HepG2 (cell line): Measurements from ENCODE around the gene MAP2K7. TPM values are rescaled to one million over a fixed set of nuclear protein-coding genes. Genes with fewer than 3 reads are reported as not detected.

Experiments used
- CEBPZ ChIP-seq: IDR thresholded peaks from 2 replicates; pipeline ENCODE4 v1.6.1; 2012; ENCODE audit warnings: low read length, improper control_type of control experiment
- GATAD1 ChIP-seq: IDR thresholded peaks from 2 replicates; pipeline ENCODE4 v1.6.1; 2016; ENCODE audit warnings: missing genetic modification reagents, missing compliant biosample characterization
- IKZF4 ChIP-seq: sonication (generic); formaldehyde crosslinking; IDR thresholded peaks from 2 replicates; pipeline ENCODE4 v1.5.1; 2020; ENCODE audit warnings: borderline replicate concordance, mild to moderate bottlenecking, low read depth, missing genetic modification reagents; ENCODE audit errors: not compliant biosample characterization
- KDM1A ChIP-seq: IDR thresholded peaks from 2 replicates; pipeline ENCODE4 v1.6.1; 2016; ENCODE audit warnings: missing compliant biosample characterization
- KLF13 ChIP-seq: sonication (generic); formaldehyde crosslinking; IDR thresholded peaks from 2 replicates; pipeline ENCODE4 v1.4.0; 2020; ENCODE audit warnings: mild to moderate bottlenecking, missing genetic modification reagents
- LCORL ChIP-seq, 2 experiments: fragments of 450-650 bp in 1 of 2; sonication (generic) in 1 of 2; formaldehyde crosslinking in 1 of 2; IDR thresholded peaks; 2 replicates each; pipeline versions ENCODE4 v1.5.0 to v1.6.1; 2017 to 2020; ENCODE audit warnings: antibody characterized with exemption in 1 of 2, missing genetic modification reagents in 1 of 2
- NFIB ChIP-seq: sonication (generic); formaldehyde crosslinking; IDR thresholded peaks from 2 replicates; pipeline ENCODE4 v1.9.0; 2021; ENCODE audit warnings: missing genetic modification reagents, mild to moderate bottlenecking, borderline replicate concordance
- NR3C1 ChIP-seq: sonication (generic); formaldehyde crosslinking; IDR thresholded peaks from 2 replicates; pipeline ENCODE4 v1.4.0; 2020; ENCODE audit warnings: missing genetic modification reagents
- REPIN1 ChIP-seq: sonication (generic); formaldehyde crosslinking; IDR thresholded peaks from 2 replicates; pipeline ENCODE4 v1.8.0; 2022; ENCODE audit warnings: missing genetic modification reagents, low read depth, mild to moderate bottlenecking, borderline replicate concordance
- ZBTB26 ChIP-seq: IDR thresholded peaks from 2 replicates; pipeline ENCODE4 v1.6.1; 2016; ENCODE audit warnings: missing compliant biosample characterization, missing genetic modification reagents, borderline replicate concordance
- ZFP62 ChIP-seq: sonication (generic); formaldehyde crosslinking; IDR thresholded peaks from 2 replicates; pipeline ENCODE4 v1.4.0; 2020; ENCODE audit warnings: missing genetic modification reagents
- ZFP82 ChIP-seq: sonication (generic); formaldehyde crosslinking; IDR thresholded peaks from 2 replicates; pipeline ENCODE4 v1.5.1; 2020; ENCODE audit warnings: mild to moderate bottlenecking, missing genetic modification reagents, borderline replicate concordance
- ZHX2 ChIP-seq, 2 experiments: sonication (generic) in 1 of 2; formaldehyde crosslinking in 1 of 2; IDR thresholded peaks; 2 replicates each; pipeline versions ENCODE4 v1.6.1 to v1.9.0; 2014 to 2022; ENCODE audit warnings: antibody characterized with exemption in 1 of 2, borderline replicate concordance in 1 of 2, inconsistent platforms in 1 of 2, low read depth in 1 of 2, missing genetic modification reagents in 1 of 2
- ZNF12 ChIP-seq: sonication (generic); formaldehyde crosslinking; IDR thresholded peaks from 2 replicates; pipeline ENCODE4 v1.5.0; 2020; ENCODE audit warnings: missing genetic modification reagents
- ZNF570 ChIP-seq: sonication (generic); formaldehyde crosslinking; IDR thresholded peaks from 2 replicates; pipeline ENCODE4 v1.4.0; 2020; ENCODE audit warnings: mild to moderate bottlenecking, missing genetic modification reagents, borderline replicate concordance
- ZNF577 ChIP-seq: sonication (generic); formaldehyde crosslinking; IDR thresholded peaks from 2 replicates; pipeline ENCODE4 v1.4.0; 2020; ENCODE audit warnings: mild to moderate bottlenecking, low read depth, missing genetic modification reagents, borderline replicate concordance
- ZNF724P ChIP-seq: sonication (generic); formaldehyde crosslinking; IDR thresholded peaks from 2 replicates; pipeline ENCODE4 v1.8.0; 2022; ENCODE audit warnings: missing genetic modification reagents, borderline replicate concordance
- ZNF784 ChIP-seq: sonication (generic); formaldehyde crosslinking; IDR thresholded peaks from 2 replicates; pipeline ENCODE4 v1.5.1; 2020; ENCODE audit warnings: missing genetic modification reagents, mild to moderate bottlenecking, borderline replicate concordance
- polyA plus RNA-seq, 8 experiments: library from polyadenylated mRNA; depleted of rRNA in 3 of 8; stranded (reverse) in 7 of 8; unstranded in 1 of 8; fragments of >200 nt; fragmentation: Illumina TruSeq in 4 of 8; extraction: Trizol in 4 of 8; gene quantifications; 2 replicates each; pipeline versions ENCODE4 v1.2.1 to v1.2.3, GENCODE V29; 2011 to 2016; ENCODE audit warnings: low read depth in 4 of 8, missing spikeins in 1 of 8, mixed read lengths in 1 of 8; ENCODE audit not compliant: insufficient read depth in 1 of 8
- total RNA-seq, 5 experiments: library from RNA; depleted of rRNA; stranded (reverse); fragments of >200 nt; fragmentation: Illumina TruSeq; extraction: Trizol; gene quantifications; 2 replicates each; pipeline ENCODE4 v1.2.3, GENCODE V29; 2016; ENCODE audit warnings: low read depth in 1 of 5

The MAP2K7 gene
- total and polyA plus RNA-seq, 2 of the 13 experiments (the other 11 are each of a cell fraction or from before 2014, with no cell fraction given) = 9.0 to 10.8 TPM

GRCh38 chr19:7897292-7897691 is 6.4 kb upstream of the MAP2K7 start (continued):
- peak; percentile 67; the same call in 1 of the 2 replicates for TF ChIP-seq ZNF784 (CRISPR knock-in tag)
- TF ChIP-seq ZNF12 (CRISPR knock-in tag) = no peak
- no peak for TF ChIP-seq ZNF724P
- TF ChIP-seq CEBPZ = no peak
- no peak for TF ChIP-seq ZFP62 (CRISPR knock-in tag)
- 0 out of 2 replicates have a peak, but pooled peaks have one; percentile 31 for TF ChIP-seq ZHX2 (IDR thresholded peaks at IDR 0.05; ENCODE audit: low read depth)
- TF ChIP-seq ZHX2 (CRISPR knock-in tag; IDR thresholded peaks at IDR 0.05; ENCODE audit: borderline replicate concordance) = no peak
- no peak for TF ChIP-seq ZNF577 (CRISPR knock-in tag)
- no peak for TF ChIP-seq IKZF4 (CRISPR knock-in tag)
- TF ChIP-seq NFIB = no peak
- TF ChIP-seq NR3C1 (CRISPR knock-in tag) = no peak
- no peak for TF ChIP-seq ZFP82 (CRISPR knock-in tag)
- TF ChIP-seq KDM1A = no peak
- TF ChIP-seq REPIN1 = no peak
- no peak for TF ChIP-seq ZNF570
- TF ChIP-seq LCORL (IDR thresholded peaks at IDR 0.05) = no peak
- TF ChIP-seq LCORL (CRISPR knock-in tag; IDR thresholded peaks at IDR 0.05) = peak; percentile 76
- TF ChIP-seq ZBTB26 (CRISPR knock-in tag) = no peak
- no peak for TF ChIP-seq KLF13
- TF ChIP-seq GATAD1 (CRISPR knock-in tag) = no peak; the same call in 1 of the 2 replicates
